ENCODE data around the gene C3orf18. TPM values are rescaled to one million over a fixed set of nuclear protein-coding genes. Genes with fewer than 3 reads are reported as not detected.

The C3orf18 gene
- total and polyA plus RNA-seq, 9 of the 15 experiments (the other 6 are each of a cell fraction or from before 2014, with no cell fraction given) = 0.01 to 2.3 (median 0.94) TPM

DNA sequence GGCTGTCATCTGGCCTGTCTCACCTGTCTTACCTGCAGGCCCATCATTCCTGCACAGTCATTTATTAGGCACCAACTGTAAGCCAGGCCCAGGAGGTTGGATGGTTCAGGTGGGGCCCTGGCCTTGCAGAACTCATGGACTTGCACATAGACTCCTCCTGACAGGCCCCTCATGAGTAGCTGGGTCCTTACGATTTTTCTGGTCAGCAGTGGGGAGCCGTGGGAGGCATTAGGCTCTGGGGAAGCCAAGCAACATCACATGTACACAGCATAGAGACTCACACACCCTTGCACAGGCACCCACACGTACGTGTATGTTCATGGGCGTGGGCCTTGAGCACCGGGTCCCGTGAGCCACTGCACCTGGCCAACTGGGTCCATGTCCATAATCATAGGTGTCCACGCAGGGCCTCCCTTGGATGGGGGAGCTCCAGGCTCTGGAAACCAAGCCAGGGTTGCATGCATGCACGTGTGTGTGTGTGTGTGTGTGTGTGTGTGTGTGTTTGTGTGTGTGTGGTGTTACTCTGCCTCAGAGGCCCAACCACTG is 23.7 kb upstream of the C3orf18 start (continued):
- TF ChIP-seq CHD7 (IDR thresholded peaks at IDR 0.05; ENCODE audit: low read depth, low read length) (no peak), NUFIP1 (IDR thresholded peaks at IDR 0.05; ENCODE audit: partially characterized antibody) (no peak), CXXC5 (CRISPR knock-in tag; IDR thresholded peaks at IDR 0.05) (no peak), MTA1 (IDR thresholded peaks at IDR 0.05; ENCODE audit: borderline replicate concordance) (no peak)
